ENCODE measurements around the gene PDLIM4.

Gene PDLIM4

GRCh38 chr5:132266031-132266835 is 8.7 kb downstream of the PDLIM4 start:
- Histone ChIP-seq H3K27me3 (ENCODE audit: control insufficient read depth, insufficient read depth, low read length) (no peaks in the 10 kb centered on the region), H3K9ac (ENCODE audit: low read length) (peak overlapping the region; percentile 20), H3K9me3 (ENCODE audit: control insufficient read depth, low read length) (no peaks in the 10 kb centered on the region), H3K4me1 (ENCODE audit: control insufficient read depth, insufficient read depth, low read length) (peaks cover 19% of the 10 kb centered on the region), H3K36me3 (ENCODE audit: control insufficient read depth, insufficient read depth, low read length) (no peaks in the 10 kb centered on the region), H3K4me3 (ENCODE audit: low read length) (no peak overlapping the region)

GRCh38 chr5:132266836-132267160 is 9.3 kb downstream of the PDLIM4 start:
- H3K36me3 ChIP-seq (ENCODE audit: control insufficient read depth, insufficient read depth, low read length), result no peaks in the 10 kb centered on the region
- H3K4me3 ChIP-seq (ENCODE audit: low read length), result no peak overlapping the region
- peaks cover 14% of the 10 kb centered on the region for H3K4me1 ChIP-seq (ENCODE audit: control insufficient read depth, insufficient read depth, low read length)
- H3K9me3 ChIP-seq (ENCODE audit: control insufficient read depth, low read length), result no peaks in the 10 kb centered on the region
- no peaks in the 10 kb centered on the region for H3K27me3 ChIP-seq (ENCODE audit: control insufficient read depth, insufficient read depth, low read length)
- H3K9ac ChIP-seq (ENCODE audit: low read length), result peak overlapping the region; percentile 20

DNA sequence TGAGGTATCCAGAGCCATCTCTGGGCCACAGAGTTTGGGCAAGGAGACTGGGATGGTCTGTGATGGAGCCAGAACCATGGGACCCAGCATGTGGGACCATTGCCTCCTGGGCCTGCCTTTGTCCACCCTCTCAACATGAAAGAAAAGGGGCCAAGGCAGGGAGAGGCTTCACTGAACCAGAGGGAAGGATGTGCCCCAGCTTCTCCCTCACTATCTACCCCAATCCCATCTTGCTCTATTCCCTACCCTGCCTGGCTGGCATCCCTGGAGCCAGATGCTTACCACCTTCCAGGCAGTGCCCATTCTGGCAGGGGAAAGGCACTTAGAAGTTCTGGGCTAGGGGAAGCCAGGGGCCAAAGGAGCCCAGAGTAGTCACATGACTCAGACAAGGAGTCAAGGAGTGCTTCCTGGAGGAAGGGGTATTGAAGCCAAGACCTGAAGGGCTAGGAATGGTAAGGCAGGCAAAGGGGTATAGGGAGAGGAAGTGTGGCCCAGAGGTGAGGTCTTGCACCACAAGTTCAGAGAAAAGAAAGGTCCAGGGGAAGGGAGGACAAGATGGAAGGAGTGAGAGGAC is 9.8 kb downstream of the PDLIM4 start:
- Histone ChIP-seq H3K9me3 (ENCODE audit: control insufficient read depth, low read length) (no peaks in the 10 kb centered on the region), H3K9ac (ENCODE audit: low read length) (no peak overlapping the region), H3K4me3 (ENCODE audit: low read length) (no peak overlapping the region), H3K36me3 (ENCODE audit: control insufficient read depth, insufficient read depth, low read length) (no peaks in the 10 kb centered on the region), H3K27me3 (ENCODE audit: control insufficient read depth, insufficient read depth, low read length) (no peaks in the 10 kb centered on the region), H3K4me1 (ENCODE audit: control insufficient read depth, insufficient read depth, low read length) (peaks cover 14% of the 10 kb centered on the region)

DNA sequence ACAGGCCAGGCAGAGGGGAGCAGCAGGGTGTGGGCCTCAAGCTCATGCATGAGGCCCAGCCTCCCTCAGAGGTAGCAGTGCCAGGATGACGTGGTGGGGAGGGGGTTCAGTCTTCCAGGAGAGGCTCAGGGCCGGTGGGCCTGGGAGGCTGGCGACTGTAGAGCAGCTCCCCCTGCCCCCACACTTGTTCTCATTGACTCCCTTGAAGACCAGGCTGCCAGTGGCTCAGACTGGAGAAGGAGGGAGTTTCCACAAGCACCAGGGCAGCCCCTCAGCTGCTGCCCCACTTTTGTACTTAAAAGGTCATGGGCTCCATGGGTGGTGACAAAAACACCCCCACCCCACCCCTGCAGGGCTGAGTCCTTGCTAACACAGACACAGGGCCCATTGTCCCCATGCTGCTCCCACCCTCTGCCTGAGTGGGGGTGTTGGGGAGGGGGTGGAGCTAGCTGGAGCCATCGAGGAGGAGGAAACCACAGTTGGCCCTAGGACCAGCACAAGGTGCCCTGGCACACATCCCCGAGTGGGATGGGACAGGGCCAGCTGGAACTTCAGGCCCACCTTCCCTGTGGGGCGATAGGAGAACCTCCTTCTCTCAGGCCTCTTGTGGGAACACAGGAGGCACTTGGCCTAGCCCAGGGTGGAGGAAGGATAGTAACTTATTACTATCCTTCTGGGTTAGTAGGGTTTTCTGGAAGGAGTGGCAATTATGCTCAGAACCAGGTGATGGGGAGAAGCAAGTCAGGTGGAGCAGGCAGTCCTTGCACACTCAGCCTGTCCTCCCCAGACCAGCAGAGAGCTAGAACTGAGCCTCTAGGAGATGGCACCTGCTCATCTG is 10.7 kb downstream of the PDLIM4 start:
- Histone ChIP-seq H3K4me3 (ENCODE audit: low read length) (no peak overlapping the region), H3K9ac (ENCODE audit: low read length) (no peak overlapping the region), H3K9me3 (ENCODE audit: control insufficient read depth, low read length) (no peaks in the 10 kb centered on the region), H3K27me3 (ENCODE audit: control insufficient read depth, insufficient read depth, low read length) (no peaks in the 10 kb centered on the region), H3K36me3 (ENCODE audit: control insufficient read depth, insufficient read depth, low read length) (no peaks in the 10 kb centered on the region), H3K4me1 (ENCODE audit: control insufficient read depth, insufficient read depth, low read length) (peaks cover 21% of the 10 kb centered on the region)

DNA sequence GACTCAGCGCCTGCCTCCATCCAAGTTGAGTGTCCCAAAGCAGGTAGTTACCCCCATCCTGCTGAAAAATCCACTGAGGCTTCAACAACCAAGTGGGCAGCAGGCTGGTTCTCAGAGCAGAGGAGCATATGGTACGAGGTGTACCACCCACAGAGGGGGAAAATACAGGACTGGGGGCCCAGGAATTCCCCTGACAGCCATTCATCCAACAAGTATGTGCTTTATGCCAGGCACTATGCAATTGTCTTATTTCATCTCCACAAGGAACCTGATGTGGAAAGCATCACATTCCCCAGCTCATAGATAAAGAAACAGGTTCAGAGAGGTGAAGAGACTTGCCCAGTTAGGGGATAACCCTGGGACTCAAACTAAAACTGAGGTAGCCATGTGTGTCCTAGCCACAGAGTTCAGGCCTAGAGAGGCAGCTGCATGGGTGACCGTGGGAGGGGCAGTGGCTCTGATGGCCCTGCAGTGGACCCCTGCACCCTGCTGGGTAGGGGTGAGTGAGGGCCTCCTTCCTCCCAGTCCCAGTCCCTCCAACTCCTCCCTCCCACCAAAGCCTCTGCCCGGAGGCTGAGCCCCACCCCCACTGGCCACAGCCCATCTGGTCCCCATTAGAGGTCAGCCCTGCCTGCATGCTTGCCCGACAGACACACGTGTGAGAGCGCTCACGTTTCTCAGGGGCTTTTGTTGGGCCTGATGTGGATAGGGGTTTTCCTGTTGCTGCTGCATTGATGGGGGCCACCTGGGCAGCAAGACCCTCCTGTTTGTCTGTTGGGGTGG is 11.5 kb downstream of the PDLIM4 start:
- peaks cover 28% of the 10 kb centered on the region for H3K4me1 ChIP-seq (ENCODE audit: control insufficient read depth, insufficient read depth, low read length)
- no peaks in the 10 kb centered on the region for H3K9me3 ChIP-seq (ENCODE audit: control insufficient read depth, low read length)
- no peaks in the 10 kb centered on the region for H3K27me3 ChIP-seq (ENCODE audit: control insufficient read depth, insufficient read depth, low read length)
- H3K36me3 ChIP-seq (ENCODE audit: control insufficient read depth, insufficient read depth, low read length), result no peaks in the 10 kb centered on the region
- H3K9ac ChIP-seq (ENCODE audit: low read length), result no peak overlapping the region
- no peak overlapping the region for H3K4me3 ChIP-seq (ENCODE audit: low read length)

- Histone ChIP-seq H3K36me3 (ENCODE audit: control insufficient read depth, insufficient read depth, low read length) (no peaks in the 10 kb centered on the region), H3K9ac (ENCODE audit: low read length) (no peak overlapping the region), H3K4me3 (ENCODE audit: low read length) (no peak overlapping the region), H3K9me3 (ENCODE audit: control insufficient read depth, low read length) (no peaks in the 10 kb centered on the region), H3K4me1 (ENCODE audit: control insufficient read depth, insufficient read depth, low read length) (peaks cover 33% of the 10 kb centered on the region), H3K27me3 (ENCODE audit: control insufficient read depth, insufficient read depth, low read length) (no peaks in the 10 kb centered on the region)
Measured at GRCh38 chr5:132269635-132270334, 12.3 kb downstream of the PDLIM4 start.

GRCh38 chr5:132270335-132270665 is 12.8 kb downstream of the PDLIM4 start:
- no peaks in the 10 kb centered on the region for H3K36me3 ChIP-seq (ENCODE audit: control insufficient read depth, insufficient read depth, low read length)

GRCh38 chr5:132270706-132271105 is 13.2 kb downstream of the PDLIM4 start:
- Histone ChIP-seq H3K27me3 (ENCODE audit: control insufficient read depth, insufficient read depth, low read length) (no peaks in the 10 kb centered on the region), H3K9me3 (ENCODE audit: control insufficient read depth, low read length) (no peaks in the 10 kb centered on the region), H3K9ac (ENCODE audit: low read length) (no peak overlapping the region), H3K4me3 (ENCODE audit: low read length) (no peak overlapping the region), H3K4me1 (ENCODE audit: control insufficient read depth, insufficient read depth, low read length) (peaks cover 26% of the 10 kb centered on the region), H3K36me3 (ENCODE audit: control insufficient read depth, insufficient read depth, low read length) (no peaks in the 10 kb centered on the region)

More at GRCh38 chr5:132270335-132270665, 12.8 kb downstream of the PDLIM4 start:
- Histone ChIP-seq H3K4me3 (ENCODE audit: low read length) (no peak overlapping the region), H3K27me3 (ENCODE audit: control insufficient read depth, insufficient read depth, low read length) (no peaks in the 10 kb centered on the region), H3K4me1 (ENCODE audit: control insufficient read depth, insufficient read depth, low read length) (peaks cover 30% of the 10 kb centered on the region), H3K9ac (ENCODE audit: low read length) (no peak overlapping the region), H3K9me3 (ENCODE audit: control insufficient read depth, low read length) (no peaks in the 10 kb centered on the region)

DNA sequence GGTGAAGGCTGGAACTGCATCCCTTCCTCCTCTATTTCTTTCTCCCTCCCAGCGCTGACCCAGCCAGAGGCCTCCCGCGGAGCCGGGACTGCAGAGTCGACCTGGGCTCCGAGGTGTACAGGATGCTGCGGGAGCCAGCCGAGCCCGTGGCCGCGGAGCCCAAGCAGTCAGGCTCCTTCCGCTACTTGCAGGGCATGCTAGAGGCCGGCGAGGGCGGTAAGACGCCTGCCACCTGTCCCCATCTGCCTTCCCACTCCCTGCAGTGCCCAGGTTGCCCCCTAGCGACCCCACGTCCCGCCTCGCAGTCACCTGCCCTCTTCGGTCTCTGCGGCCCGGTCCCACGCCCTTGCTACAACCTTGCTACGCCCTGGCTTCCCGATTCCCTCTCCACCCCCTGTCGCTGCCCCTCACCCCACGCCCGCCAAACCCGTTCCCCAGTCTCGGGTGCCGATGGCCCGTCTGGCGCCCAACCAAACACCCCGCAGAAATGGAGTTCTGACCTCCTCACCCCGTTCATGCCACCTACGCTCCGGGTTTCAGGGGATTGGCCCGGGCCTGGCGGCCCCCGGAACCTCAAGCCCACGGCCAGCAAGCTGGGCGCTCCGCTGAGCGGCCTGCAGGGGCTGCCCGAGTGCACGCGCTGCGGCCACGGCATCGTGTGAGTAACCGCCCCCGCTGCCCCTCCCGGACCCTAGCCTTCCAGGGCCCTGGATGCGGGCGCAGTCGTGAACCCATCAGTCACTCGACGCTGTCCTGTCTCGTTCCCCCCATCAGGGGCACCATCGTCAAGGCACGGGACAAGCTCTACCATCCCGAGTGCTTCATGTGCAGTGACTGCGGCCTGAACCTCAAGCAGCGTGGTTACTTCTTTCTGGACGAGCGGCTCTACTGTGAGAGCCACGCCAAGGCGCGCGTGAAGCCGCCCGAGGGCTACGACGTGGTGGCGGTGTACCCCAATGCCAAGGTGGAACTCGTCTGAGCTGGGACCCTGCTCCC is 14.1 kb downstream of the PDLIM4 start:
- H3K36me3 ChIP-seq (ENCODE audit: control insufficient read depth, insufficient read depth, low read length), result no peaks in the 10 kb centered on the region
- no peaks in the 10 kb centered on the region for H3K9me3 ChIP-seq (ENCODE audit: control insufficient read depth, low read length)
- H3K4me1 ChIP-seq (ENCODE audit: control insufficient read depth, insufficient read depth, low read length), result peaks cover 19% of the 10 kb centered on the region
- no peaks in the 10 kb centered on the region for H3K27me3 ChIP-seq (ENCODE audit: control insufficient read depth, insufficient read depth, low read length)
- H3K4me3 ChIP-seq (ENCODE audit: low read length), result no peak overlapping the region
- H3K9ac ChIP-seq (ENCODE audit: low read length), result no peak overlapping the region

- H3K9ac ChIP-seq (ENCODE audit: low read length), result peak overlapping the region; percentile 60
Measured at GRCh38 chr5:132272311-132273210, 15.1 kb downstream of the PDLIM4 start.

More at GRCh38 chr5:132272311-132273210, 15.1 kb downstream of the PDLIM4 start:
- H3K4me1 ChIP-seq (ENCODE audit: control insufficient read depth, insufficient read depth, low read length), result peaks cover 19% of the 10 kb centered on the region
- H3K36me3 ChIP-seq (ENCODE audit: control insufficient read depth, insufficient read depth, low read length), result no peaks in the 10 kb centered on the region
- no peaks in the 10 kb centered on the region for H3K27me3 ChIP-seq (ENCODE audit: control insufficient read depth, insufficient read depth, low read length)
- H3K9me3 ChIP-seq (ENCODE audit: control insufficient read depth, low read length), result no peaks in the 10 kb centered on the region
- peak overlapping the region; percentile 52 for H3K4me3 ChIP-seq (ENCODE audit: low read length)

Measured in mucosa of stomach (tissue), 1 donor.